ENCODE measurements around the gene RPS8. TPM values are rescaled to one million over a fixed set of nuclear protein-coding genes. Genes with fewer than 3 reads are reported as not detected.
A peak's percentile ranks its signal among the peaks of the same experiment; 100 is the strongest.

RPS8 gene
- total RNA-seq, 2 experiments from 2014 or later, result 3,394 to 3,436 TPM

DNA sequence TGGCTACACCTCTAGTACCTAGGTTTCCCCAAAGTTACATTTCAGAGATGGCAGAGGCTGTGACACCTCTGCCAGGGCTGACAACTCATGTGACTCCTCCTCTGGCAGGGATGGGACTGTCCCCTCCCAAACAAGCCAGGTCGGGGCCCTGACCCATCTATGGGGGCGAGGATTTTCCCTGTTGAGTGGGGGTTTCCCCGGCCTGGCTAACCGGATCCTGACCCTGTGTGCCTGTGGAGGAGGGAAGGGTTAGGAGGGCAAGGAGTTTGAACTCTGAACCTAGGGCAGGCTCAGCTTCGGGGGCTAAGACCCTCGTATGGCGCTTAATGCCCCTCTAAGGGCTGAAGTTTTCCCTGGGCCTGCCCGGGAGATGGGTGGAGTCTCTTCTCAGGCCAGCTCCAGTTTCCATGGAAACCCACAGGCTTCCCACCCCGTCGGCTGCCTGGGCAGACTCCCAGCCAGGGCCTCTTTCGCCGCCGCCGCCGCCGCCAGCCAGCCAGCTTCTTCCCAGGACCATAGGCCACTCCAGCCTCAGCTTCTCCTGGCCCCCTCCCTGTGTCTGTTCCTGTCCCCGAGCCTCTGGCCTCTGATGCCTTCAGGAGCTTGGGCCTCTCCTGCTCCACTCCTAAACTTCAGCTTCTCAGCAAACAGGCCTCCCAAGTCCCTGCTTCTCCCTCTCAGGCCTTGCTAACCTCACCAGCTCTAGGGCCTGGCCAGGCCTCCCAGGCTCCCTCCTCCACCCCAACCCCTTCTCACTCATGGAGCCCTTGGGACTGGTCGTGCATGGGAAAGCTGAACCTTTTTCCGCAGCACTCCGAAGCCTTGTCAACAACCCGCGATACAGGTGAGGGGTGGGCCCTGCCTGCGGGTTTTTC lies 33.0 kb downstream of the RPS8 start, which contains the start of gene BTBD19:
Gene BTBD19 (plus strand): TSS at position 461 of the 875 bp plus-strand sequence. CDS start 298 bp downstream, at position 759.
- TF ChIP-seq, protein P1, sequence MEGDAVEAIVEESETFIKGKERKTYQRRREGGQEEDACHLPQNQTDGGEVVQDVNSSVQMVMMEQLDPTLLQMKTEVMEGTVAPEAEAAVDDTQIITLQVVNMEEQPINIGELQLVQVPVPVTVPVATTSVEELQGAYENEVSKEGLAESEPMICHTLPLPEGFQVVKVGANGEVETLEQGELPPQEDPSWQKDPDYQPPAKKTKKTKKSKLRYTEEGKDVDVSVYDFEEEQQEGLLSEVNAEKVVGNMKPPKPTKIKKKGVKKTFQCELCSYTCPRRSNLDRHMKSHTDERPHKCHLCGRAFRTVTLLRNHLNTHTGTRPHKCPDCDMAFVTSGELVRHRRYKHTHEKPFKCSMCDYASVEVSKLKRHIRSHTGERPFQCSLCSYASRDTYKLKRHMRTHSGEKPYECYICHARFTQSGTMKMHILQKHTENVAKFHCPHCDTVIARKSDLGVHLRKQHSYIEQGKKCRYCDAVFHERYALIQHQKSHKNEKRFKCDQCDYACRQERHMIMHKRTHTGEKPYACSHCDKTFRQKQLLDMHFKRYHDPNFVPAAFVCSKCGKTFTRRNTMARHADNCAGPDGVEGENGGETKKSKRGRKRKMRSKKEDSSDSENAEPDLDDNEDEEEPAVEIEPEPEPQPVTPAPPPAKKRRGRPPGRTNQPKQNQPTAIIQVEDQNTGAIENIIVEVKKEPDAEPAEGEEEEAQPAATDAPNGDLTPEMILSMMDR (IDR thresholded peaks at IDR 0.05), result no peak
- H3K4me1 ChIP-seq (ENCODE audit: insufficient read depth, low read length), result peaks cover 100% of the 10 kb centered on the region
- DNase-seq (peak in 8 of 14 experiments; percentile 19 to 91 (median 38)), ATAC-seq (ENCODE audit: poor library complexity) (peak; percentile 4)
- peak within 1 kb of the TSS; percentile 99 for H3K27ac Mint-ChIP-seq
- peak within 1 kb of the TSS; percentile 83 for H3K4me3 Mint-ChIP-seq
- H3K4me1 Mint-ChIP-seq (ENCODE audit: low read depth), result peaks cover 72% of the 10 kb centered on the region
- no peaks in the 10 kb centered on the region for H3K9me3 Mint-ChIP-seq
- peaks cover 35% of the 10 kb centered on the region for H3K36me3 ChIP-seq (ENCODE audit: insufficient read depth, low read length)
- peak within 1 kb of the TSS; percentile 12 for H3K4me3 ChIP-seq (ENCODE audit: low read length)
- H3K27me3 Mint-ChIP-seq, result peaks cover 4% of the 10 kb centered on the region
- intact Hi-C loops (cut with DNase I, micrococcal nuclease), result loop anchor here (10.0 kb wide), 3 partner anchors 177 to 777 kb away; partner anchors contain the start of genes NASP (in 2 of the 2), EIF2B3 (in 1 of the 2), HECTD3 (in 1 of the 2) and UROD (in 1 of the 2)
- H3K27ac ChIP-seq (ENCODE audit: low read depth in 1 of 2, low read length in 2 of 2), result peak within 1 kb of the TSS; percentile 99 to 100
- H3K9me3 ChIP-seq (ENCODE audit: control insufficient read depth in 1 of 2, insufficient read depth in 1 of 2, low read length in 2 of 2), result peaks cover 0 to 4% of the 10 kb centered on the region in 2 experiments
- no peaks in the 10 kb centered on the region for H3K27me3 ChIP-seq (ENCODE audit: control insufficient read depth in 1 of 2, insufficient read depth in 2 of 2, low read length in 2 of 2)
- ChIA-PET POLR2A (interaction anchor here (0.7 to 16.3 kb wide), 24 partner anchors 7 to 879 kb away, joined by 3 to 599 read pairs (median 6); partner anchors contain the start of genes BEST4, CCDC163, EIF2B3 and GPBP1L1), CTCF (interaction anchor here (0.8 to 6.5 kb wide), 7 partner anchors 8 to 87 kb away, joined by 3 to 57 read pairs (median 6); partner anchors contain the start of genes PLK3 and RNU5D-1)
- peaks cover 54% of the 10 kb centered on the region for H3K36me3 Mint-ChIP-seq (ENCODE audit: low read depth)

DNA sequence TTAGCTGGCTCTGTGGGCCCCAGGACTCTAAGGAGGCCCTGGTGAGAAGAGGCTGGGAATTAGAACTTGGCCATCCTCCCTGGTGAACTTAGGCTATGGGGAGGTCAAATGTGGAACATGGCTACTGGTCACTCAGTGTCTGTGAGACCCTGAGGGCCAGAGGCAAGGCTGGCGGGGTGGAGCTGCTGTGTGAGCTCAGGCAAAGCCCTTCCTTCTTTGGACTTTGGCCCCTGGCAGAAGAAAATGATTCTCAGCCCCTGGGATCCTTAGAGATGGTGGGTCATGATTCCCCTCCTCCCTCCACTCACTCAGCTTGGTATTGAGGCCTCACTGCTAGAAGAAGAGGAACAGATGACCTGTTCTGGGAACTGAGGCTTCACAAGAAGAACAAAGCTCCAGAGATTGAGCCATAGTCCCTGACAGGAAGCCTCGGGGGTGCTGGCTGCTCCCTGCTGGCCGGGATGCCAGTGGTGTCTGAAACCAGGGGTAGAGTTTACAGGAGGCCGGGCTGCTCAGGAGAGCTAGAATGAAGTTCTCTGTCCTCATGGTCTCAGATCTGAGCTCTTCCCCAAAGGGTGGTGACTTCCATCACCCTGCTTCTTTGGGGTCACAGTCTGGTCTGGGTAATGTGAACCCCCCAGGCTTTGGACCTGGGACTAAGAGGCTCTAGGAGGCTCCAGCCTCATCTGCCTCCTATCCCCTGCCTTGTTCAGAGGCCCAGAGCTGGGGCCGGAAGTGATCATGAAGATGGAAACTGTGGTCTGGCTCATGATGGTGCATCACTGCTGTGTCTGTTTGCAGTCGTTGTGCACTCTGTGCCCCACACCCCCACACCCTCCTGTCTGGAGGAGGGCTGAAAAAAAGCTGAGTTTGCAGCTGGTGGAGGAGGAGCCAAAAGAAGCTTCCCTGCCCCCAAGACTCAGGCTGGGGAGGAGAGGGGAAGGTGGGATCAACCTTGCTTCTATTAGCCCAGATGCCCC lies 33.9 kb downstream of the RPS8 start:
- Histone ChIP-seq H3K4me3 (ENCODE audit: low read length) (peak overlapping the region; percentile 12), H3K4me1 (ENCODE audit: insufficient read depth, low read length) (peaks cover 97% of the 10 kb centered on the region), H3K36me3 (ENCODE audit: insufficient read depth, low read length) (peaks cover 26% of the 10 kb centered on the region), H3K9me3 (ENCODE audit: control insufficient read depth in 1 of 2, insufficient read depth in 1 of 2, low read length in 2 of 2) (peaks cover 0 to 4% of the 10 kb centered on the region in 2 experiments), H3K27me3 (ENCODE audit: control insufficient read depth in 1 of 2, insufficient read depth in 2 of 2, low read length in 2 of 2) (no peaks in the 10 kb centered on the region), H3K27ac (ENCODE audit: low read depth in 1 of 2, low read length in 2 of 2) (peak overlapping the region; percentile 99 to 100)
- TF ChIP-seq, protein P1 (IDR thresholded peaks at IDR 0.05), result no peak
- Mint-ChIP-seq H3K27ac (peak overlapping the region; percentile 99), H3K27me3 (peaks cover 4% of the 10 kb centered on the region), H3K9me3 (no peaks in the 10 kb centered on the region), H3K4me1 (ENCODE audit: low read depth) (peaks cover 70% of the 10 kb centered on the region), H3K36me3 (ENCODE audit: low read depth) (peaks cover 45% of the 10 kb centered on the region), H3K4me3 (peak overlapping the region; percentile 83)
- ChIA-PET CTCF (interaction anchor here (0.8 to 6.5 kb wide), 8 partner anchors 9 to 88 kb away, joined by 3 to 57 read pairs (median 4); partner anchors contain the start of gene PLK3), POLR2A (interaction anchor here (0.8 to 16.3 kb wide), 22 partner anchors 8 to 877 kb away, joined by 3 to 599 read pairs (median 6); partner anchors contain the start of genes ARMH1, BEST4, CCDC163 and EIF2B3)
- peak; percentile 79 to 96 (median 86) for DNase-seq
- intact Hi-C loops (cut with DNase I, micrococcal nuclease), result loop anchor here (1.0 to 10.0 kb wide), 4 partner anchors 10 to 776 kb away; partner anchors contain the start of genes NASP (in 2 of the 2), EIF2B3 (in 1 of the 2), HECTD3 (in 1 of the 2) and UROD (in 1 of the 2)
- peak; percentile 52 for ATAC-seq (ENCODE audit: poor library complexity)

Measured in CD4-positive, alpha-beta T cell (primary cell).